ENCODE measurements around the gene MRPL51.
A peak's percentile ranks its signal among the peaks of the same experiment; 100 is the strongest.
"Not testable (repeated sequence)": the region's sequence is repeated elsewhere in the genome, so short reads cannot be mapped to it uniquely, and the experiment has no call there.

The MRPL51 gene

DNA sequence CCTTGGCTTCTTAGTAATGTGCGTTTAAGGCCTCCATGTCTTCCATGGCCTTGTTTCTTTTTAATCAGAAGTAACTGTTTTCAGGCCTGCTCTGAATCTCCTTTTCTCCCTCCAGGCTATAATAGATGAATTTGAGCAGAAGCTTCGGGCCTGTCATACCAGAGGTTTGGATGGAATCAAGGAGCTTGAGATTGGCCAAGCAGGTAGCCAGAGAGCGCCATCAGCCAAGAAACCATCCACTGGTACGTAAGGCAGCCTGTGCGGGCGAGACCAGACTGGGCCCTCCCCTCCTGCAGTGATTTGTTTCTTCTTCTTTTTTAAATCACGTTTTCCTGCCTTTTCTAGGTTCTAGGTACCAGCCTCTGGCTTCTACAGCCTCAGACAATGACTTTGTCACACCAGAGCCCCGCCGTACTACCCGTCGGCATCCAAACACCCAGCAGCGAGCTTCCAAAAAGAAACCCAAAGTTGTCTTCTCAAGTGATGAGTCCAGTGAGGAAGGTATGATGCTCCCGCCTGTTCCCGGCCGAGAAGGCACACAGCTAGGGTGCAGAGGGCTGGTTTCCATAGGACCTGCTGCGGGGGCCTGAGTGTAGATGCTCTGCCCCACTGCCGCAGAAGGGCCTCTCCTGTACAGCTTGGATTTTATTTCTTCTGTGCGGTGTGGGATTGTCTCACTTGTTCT is 37.7 kb upstream of the MRPL51 start:
- DNase-seq: no peak

DNA sequence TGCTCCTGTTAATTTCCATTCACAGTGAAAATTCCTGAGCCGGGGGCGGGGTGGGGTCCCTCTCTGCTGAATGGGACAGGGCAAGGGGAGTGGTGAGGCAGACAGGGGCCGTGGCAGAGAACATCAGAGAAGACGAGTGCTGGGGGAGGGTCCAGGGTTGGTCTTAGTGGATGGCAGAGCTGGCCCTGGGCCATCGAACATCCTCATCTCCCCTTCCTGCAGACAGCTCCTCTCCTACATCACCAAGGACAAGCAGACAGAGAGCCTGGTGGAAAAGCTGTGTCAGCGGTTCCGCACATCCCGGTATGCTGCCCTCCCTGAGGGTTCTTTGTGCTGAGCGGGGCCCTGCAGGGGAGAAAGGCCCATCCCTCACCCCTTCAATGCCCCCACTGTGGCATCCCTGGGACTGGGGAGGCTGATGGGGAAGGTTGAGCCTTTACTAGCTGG is 36.3 kb upstream of the MRPL51 start:
- no peak for DNase-seq

DNA sequence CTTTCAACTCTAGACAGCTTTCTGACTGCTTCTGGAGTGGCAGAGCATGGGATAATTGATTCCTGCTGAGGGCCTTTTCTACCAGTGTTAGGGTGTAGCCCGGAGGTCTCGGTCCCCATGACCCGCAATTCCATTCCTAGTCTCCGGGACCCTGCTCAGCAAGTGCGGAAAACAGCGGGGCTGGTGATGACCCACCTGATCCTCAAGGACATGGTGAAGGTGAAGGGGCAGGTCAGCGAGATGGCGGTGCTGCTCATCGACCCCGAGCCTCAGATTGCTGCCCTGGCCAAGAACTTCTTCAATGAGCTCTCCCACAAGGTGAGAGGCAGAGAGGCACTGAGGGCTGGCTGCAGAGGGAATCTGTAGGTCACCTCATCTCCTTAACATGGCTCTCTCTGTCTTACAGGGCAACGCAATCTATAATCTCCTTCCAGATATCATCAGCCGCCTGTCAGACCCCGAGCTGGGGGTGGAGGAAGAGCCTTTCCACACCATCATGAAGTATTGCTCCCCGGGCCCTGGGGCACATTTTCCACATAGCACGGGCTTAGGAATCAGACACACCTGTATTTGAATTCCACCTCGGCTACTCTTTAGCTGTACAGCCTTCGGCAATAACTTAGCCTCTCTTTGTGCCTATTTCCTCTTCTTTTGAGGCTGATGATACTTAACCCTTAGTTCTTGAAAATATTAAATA is 35.6 kb upstream of the MRPL51 start:
- no peak for DNase-seq

DNA sequence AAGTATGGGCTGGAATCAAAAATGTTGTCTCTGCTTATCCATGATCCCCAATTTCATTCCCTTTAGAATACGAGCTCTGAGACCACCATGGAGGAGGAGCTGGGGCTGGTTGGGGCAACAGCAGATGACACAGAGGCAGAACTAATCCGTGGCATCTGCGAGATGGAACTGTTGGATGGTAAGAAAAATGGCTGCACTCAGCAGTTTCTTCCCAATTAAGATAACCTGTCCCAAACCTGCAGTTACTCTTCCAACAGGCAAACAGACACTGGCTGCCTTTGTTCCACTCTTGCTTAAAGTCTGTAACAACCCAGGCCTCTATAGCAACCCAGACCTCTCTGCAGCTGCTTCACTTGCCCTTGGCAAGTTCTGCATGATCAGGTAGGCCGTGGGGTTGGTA is 34.6 kb upstream of the MRPL51 start:
- no peak for DNase-seq

DNA sequence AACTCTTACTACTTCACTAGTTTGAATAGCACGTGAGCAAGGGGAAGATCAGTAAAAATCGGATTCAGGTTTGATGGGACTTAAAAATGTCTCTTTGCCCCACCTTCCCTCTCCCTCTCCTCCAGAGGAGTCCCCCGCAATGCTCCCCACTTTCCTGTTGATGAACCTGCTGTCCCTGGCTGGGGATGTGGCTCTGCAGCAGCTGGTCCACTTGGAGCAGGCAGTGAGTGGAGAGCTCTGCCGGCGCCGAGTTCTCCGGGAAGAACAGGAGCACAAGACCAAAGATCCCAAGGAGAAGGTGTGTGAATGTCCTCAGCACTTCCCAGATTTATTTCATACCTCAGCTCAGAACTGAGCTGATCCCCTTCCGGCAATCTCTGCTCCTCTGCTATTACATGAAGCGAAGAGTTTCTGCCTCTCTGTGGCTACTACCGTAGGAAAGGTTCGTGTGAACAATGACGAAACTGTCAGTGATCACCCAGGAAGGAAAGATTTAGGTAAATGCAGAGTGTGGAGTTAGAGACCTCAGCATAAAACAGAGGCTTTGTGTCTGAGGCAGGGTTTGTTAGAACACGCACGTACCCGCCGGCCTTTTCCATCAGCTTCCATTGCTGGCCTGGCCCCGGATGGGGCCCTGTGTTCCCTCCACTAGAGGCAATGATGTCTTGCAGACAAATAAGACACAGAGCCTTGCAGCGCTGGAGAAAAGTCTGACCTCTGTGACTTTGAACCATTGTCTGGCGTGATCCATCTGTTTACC is 33.9 kb upstream of the MRPL51 start:
- DNase-seq: no peak

DNA sequence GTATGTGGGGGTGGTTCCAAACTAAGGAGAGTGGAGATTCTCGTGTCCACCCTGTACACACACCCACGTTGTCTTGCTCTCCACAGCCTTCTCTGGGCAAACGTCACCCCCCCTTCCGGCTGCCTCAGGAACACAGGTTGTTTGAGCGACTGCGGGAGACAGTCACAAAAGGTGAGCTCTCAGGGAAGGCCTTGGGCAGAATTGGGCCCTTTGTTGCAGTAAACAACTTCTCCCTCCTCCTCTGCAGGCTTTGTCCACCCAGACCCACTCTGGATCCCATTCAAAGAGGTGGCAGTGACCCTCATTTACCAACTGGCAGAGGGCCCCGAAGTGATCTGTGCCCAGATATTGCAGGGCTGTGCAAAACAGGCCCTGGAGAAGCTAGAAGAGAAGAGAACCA is 33.1 kb upstream of the MRPL51 start:
- DNase-seq: no peak

DNA sequence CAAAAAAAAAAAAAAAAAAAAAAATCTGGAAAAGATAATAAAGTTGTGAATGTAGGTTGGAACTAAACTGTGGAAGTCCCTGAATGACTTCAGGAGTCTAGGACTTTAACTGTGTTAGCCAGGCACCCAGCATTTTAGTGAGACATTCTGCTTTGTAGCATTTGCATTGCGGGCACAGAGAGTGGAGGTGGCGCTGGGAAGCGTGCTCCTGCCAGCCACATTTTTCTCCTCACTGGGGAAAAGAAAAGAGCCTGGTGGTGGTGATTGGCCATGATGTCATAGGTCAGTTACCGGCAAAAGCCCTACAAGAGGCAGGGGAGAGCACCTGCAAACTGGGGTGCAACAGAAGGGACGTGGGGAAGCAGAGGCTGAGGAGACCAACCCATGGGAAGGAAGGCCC is 31.6 kb upstream of the MRPL51 start:
- DNase-seq: no peak

DNA sequence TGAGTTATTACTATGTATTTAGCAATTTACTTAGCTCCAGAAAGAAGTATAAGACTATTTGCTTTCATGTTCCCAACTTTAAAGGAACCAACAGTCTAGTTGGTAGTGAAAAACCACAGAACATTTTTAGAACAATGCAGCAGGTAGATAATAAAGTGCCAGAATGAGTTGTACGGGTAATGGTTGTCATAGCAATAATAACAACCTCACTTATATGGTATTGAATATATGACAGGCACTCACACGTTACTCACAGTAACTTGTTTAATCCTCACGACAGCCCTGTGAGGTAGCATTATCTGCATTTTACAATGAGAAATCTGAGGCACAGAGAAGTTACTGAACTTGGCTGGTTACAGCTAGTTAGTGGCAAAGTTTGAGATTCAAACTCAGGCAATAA is 30.6 kb upstream of the MRPL51 start:
- DNase-seq: no peak

DNA sequence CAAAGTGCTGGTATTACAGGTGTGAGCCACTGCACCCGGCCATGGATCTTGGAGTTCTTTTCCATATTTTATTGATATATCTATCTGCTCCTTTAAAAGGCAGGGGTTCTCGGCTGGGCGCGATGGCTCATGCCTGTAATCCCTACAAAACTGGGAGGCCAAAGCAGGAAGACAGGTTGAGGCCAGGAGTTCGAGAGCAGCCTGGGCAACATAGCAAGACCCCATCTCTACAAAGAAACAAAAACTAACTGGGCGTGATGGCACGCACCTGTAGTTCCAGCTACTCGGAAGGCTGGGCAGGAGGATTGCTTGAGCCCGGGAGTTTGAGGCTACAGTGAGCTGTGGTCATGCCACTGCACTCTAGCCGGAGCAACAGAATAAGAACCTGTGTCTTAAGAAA is 29.1 kb upstream of the MRPL51 start:
- DNase-seq: no peak

DNA sequence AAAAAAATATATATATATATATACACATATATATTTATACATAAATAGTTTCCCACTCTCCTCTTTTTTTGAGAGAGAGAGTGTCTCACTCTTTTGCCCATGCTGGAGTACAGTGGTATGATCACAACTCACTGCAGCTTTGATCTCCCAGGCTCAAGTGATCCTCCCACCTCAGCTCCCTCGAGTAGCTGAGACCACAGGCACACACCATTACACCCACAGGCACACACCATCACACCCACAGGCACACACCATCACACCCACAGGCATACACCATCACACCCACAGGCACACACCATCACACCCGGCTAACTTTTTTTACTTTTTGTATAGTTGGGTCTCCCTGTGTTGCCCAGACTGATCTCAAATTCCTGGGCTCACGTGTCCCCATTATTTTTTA is 27.1 kb upstream of the MRPL51 start:
- DNase-seq: no peak

DNA sequence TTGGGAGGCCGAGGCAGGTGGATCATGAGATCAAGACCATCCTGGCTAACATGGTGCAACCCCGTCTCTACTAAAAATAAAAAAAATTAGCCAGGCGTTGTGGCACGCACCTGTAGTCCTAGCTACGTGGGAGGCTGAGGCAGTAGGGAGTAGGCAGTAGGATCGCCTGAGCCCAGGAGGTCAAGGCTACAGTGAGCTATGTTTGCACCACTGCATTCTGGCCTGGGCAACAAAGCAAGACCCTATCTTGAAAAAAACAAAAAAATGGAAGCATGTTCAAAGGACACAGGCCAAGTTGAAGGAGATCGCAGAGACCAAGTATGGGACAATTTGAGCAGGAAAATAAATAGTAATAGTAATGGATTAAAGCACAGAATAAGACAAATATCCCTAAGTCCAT is 15.0 kb upstream of the MRPL51 start:
- no peak for DNase-seq

DNA sequence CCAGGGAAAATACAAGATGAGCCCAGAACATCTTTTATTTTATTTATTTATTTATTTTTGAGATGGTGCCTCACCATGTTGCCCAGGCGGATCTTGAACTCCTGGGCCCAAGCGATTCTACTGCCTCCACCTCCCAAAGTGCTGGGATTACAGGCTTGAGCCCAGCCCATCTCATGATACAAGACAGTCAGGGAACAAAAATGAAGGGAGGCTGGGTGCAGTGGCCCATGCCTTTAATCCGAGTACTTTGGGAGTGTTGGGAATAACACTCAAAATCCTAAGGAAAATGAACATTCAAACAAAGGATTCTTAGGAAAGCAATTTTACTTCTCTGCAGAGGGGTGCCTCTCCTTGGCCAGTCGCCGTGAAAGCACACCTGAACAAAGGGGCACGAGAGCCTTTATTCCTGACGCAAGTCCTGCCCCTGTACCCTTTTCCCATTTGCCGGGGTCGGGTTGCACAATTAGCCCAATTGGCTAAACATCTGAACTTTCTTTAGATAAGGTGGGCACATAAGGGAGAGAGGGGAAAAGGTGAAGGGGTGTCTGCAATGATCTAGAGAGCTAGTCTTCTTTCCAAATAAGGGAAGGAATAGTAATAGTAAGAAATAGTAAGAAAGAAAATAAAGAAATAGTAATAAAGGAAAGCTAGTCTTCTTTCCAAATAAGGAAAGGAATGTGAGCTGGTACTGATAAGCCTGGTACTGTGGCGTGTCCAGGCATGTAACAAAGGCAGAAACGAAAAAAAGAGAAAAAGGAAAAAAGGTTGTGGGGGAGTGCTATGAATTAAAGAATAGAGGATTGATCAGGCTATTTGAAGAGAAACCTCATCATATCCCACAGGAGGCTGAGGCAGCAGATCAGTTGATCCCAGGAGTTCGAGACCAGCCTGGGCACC is 14.3 kb upstream of the MRPL51 start:
- no peak for DNase-seq

DNA sequence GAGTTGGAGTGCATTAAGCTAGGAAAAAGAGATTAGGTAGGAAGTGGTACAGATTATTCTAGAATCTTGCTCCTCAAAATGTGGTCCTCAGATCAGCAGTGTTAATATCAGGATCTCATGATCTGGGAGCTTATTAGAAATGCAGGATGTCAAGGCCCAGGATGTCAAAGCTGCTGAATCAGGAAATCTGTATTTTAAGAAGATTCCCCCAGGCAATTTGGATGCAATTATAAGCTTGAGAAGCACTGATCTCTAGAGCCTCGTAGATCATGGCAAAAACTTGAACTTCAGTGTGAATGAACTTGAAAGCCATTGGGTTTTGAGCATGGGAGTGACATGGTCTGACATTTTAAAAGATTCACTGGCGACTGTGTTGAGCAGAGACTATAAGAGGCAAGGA is 7.4 kb upstream of the MRPL51 start:
- DNase-seq: no peak

DNA sequence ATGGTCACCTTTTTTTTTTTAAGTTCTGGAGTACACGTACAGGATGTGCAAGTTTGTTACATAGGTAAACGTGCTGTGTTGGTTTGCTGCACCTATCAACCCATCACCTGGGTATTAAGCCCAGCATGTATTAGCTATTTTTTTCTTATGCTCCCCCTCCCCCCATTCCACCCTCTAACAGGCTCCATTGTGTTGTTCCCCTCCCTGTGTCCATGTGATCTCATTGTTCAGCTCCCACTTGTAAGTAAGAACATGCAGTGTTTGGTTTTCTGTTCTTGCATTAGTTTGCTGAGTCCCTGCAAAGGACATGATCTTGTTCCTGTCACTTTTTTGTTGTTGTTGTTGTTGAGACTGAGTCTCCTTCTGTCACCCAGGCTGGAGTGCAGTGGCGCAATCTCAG is 4.2 kb upstream of the MRPL51 start:
- DNase-seq: not testable (repeated sequence)

DNA sequence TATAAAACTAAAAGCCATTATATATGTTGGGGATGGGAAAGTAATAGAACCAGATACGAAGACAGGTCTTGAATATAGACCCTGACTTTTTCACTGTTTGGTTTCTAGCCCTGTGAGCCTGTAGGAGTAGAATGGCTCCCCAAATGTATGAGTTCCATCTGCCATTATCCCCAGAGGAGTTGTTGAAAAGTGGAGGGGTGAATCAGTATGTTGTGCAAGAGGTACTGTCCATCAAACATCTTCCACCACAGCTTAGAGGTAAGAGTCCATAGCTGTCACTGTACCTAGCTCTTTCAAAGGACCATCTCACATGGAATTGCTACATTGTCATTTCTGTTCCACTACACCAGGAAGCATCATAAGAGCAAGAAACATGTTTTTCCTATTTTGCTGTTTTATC is 1.9 kb upstream of the MRPL51 start:
- DNase-seq: peak; percentile 11

DNA sequence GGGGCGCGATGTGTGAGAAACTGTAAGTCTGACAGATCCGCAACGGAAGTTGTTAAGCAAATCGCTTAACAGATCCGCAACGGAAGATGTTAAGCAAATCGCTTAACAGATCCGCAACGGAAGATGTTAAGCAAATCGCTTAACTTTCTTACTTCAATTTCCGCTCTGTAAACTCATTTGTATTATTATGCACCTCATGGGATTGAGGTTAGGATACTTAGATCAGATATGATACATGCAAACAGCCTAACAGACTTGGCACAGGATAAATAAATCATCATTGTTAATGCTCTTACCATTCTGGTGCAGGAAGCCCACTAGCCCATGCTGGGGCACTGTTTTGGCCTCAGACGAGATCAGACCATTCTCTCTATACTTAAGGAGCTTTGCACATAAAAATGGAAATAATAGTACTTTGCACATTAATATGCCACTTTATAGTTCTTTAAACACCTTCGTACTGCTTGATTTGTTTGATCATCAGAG is 1.2 kb upstream of the MRPL51 start:
- DNase-seq: no peak

DNA sequence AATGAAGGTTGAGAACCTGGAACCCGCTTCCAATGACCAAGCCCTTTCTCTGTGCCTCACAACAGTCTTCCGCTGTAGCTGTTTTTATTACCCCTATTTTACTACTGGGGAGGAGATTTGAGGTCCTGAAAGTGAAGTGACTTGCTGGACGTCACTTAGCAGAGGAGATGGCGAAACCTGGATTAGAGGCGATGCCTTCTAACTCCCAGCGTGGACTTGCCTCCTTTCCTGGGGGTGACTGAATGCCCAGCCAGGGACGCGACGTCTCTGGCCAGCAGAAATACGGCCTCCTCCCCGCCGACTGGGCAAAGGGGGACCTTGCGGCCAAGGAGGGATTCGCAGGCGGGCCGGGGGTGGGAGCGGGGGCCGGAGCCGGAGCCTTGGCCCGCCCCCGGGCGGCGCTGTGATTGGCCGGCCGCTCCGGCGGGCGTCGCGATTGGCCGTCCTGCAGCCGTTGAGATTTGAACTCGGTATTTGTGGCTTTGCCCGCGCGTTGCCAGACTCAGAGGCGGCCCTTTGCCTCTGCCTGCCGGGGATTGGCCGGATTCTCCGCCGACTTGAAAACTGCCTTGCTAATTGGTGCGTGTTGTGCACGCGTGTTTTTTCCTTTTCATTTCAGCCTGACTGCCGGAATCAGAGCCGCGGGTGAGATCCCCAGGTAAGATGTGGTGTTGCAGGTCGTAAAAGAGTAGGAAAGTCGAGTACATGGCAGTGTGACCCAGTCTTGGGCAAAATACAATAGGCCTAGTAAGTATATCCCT is 615 bp upstream of the MRPL51 start, which contains the start of gene NCAPD2:
Gene NCAPD2, plus strand, starts transcription at position 606 of the 761 bp plus-strand sequence. CDS start 997 bp downstream, outside the sequence.
- DNase-seq: peak; percentile 99

DNA sequence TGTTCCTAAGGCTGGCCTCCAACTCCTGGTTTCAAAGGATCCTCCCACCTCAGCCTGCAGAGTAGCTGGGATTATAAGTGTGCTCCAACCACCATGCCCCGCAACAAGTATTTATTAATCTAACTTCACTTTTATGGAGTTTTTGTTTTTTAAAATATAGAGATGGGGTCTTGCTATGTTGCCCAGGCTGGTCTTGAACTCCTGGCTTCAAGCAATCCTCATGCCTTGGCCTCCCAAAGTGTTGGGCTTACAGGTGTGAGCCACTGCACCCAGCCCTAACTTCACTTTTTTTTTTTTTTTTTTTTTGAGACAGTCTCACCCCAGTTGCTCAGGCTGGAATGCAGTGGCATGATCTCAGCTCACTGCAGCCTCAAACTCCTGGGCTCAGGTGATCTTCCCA is 2.4 kb downstream of the MRPL51 start:
- not testable (repeated sequence) for DNase-seq

DNA sequence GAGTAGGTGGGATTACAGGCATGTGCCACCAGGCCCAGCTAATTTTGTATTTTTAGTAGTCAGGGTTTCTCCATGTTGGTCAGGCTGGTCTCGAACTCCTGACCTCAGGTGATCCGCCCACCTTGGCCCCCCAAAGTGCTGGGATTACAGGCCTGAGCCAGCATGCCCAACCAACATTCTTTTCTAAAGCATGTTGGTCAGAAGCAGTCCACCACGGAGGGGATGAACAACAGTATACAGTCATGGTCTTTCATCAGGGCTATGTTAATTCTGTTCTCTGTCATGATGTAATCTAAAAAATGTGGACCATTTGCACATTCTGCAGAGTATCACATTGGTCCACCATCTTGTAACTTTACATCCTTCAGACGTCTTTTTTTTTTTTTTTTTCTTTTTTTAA is 3.6 kb downstream of the MRPL51 start:
- DNase-seq: no peak

DNA sequence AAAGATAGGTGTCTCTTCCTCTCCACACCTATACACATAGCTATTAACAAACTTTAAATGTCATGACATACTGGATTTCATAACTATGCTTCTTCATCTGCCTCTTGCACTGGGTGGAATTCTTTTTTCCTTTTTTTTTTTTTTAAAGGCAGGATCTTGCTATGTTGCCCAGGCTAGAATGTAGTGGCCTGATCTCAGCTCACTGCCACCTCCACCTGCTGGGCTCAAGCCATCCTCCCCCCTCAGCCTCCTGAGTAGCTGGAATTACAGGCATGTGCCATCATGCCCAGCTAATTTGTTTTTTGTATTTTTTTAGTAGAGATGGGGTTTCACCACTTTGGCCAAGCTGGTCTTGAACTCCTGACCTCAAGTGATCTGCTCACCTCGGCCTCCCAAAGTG is 4.8 kb downstream of the MRPL51 start:
- DNase-seq: no peak

DNA sequence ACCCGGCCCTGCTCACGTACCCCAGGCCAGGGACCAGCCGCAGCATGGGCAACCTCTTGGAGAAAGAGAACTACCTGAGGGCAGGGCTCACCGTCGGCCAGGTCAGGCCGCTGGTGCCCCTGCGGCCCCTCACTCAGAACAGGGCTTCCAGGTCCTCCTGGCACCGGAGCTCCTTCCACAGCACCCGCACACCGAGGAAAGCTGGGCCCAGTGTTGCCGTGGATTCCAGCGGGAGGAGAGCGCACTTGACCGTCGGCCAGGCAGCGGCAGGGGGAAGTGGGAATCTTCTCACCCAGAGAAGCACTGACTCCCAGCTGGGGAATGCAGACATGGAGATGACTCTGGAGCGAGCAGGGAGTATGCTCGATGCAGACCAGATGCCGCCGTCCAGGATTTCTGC is 14.6 kb downstream of the MRPL51 start:
- DNase-seq: no peak
